Heart left ventricle (tissue), 13 donors: ENCODE measurements around the gene KRTDAP.
"Not testable (repeated sequence)": the region's sequence is repeated elsewhere in the genome, so short reads cannot be mapped to it uniquely, and the experiment has no call there.

Experiments used
- POLR2A ChIP-seq, 2 donors: fragments of 450-650 bp; IDR thresholded peaks; one replicate each; pipeline ENCODE4 v1.6.1; 2017; ENCODE audit warnings: antibody characterized with exemption in 2 of 2, mild to moderate bottlenecking in 2 of 2, moderate library complexity in 2 of 2
- TF ChIP-seq, protein P1 (sequence below), 12 donors: fragments of 200-600 bp; sonication (generic) in 4 of 12; IDR thresholded peaks; one replicate each; pipeline versions ENCODE4 v1.5.0 to v1.8.0; 2018 to 2022; ENCODE audit warnings: antibody characterized with exemption in 12 of 12, mild to moderate bottlenecking in 5 of 12
- donor health status: ischemic (EF 13 %, LVEDD 7.1; RV severe dilation, severe dysfunction).
- donor health status: DM: no; HTN: yes; CAD: no.
- donor health status: DM: no; HTN: no; CAD: no.
- donor health status: ischemic (EF 25% LVEDD 6.9; RV normal size, moderate dysfunction).
- donor health status: ischemic (EF 25% LVEDD 5.7; RV mildly dilated, moderate dysfunction).
- donor health status: ischemic (EF 35%, LVEDD 5.7; RV mildly dilated, moderate dysfunction).
- donor health status: nonischemic (EF 11% LVEDD 7.7; RV severe dilation, severe dysfunction).
- donor health status: DM: yes; HTN: yes; CAD: no.
- donor health status: PGD.
- donor health status: ischemic (EF 29% LVEDD 5.4; RV normal size, mild dysfunction).
- donor health status: nonischemic (EF 23%, LVEDD 6.1; RV moderate dilation, normal function).

DNA sequence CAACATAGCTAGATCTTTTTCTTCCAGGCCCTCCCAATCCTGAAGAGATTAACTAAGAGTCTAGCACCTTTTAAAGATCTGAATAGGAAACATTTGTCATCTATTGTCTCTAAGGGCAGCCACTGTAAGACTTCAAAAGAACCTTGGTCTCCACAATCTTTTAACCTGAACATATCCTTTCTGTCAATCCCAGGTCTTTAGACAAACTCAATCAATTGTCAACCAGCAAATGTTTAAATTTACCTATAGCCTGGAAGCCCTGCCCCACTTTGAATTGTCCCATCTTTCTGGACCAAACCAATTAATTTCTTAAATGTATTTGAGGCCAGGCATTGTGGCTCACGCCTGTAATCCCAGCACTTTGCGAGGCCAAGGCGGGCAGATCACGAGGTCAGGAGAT is 19.2 kb downstream of the KRTDAP start:
- not testable (repeated sequence) for TF ChIP-seq POLR2A (IDR thresholded peaks at IDR 0.05)
- TF ChIP-seq, protein P1, sequence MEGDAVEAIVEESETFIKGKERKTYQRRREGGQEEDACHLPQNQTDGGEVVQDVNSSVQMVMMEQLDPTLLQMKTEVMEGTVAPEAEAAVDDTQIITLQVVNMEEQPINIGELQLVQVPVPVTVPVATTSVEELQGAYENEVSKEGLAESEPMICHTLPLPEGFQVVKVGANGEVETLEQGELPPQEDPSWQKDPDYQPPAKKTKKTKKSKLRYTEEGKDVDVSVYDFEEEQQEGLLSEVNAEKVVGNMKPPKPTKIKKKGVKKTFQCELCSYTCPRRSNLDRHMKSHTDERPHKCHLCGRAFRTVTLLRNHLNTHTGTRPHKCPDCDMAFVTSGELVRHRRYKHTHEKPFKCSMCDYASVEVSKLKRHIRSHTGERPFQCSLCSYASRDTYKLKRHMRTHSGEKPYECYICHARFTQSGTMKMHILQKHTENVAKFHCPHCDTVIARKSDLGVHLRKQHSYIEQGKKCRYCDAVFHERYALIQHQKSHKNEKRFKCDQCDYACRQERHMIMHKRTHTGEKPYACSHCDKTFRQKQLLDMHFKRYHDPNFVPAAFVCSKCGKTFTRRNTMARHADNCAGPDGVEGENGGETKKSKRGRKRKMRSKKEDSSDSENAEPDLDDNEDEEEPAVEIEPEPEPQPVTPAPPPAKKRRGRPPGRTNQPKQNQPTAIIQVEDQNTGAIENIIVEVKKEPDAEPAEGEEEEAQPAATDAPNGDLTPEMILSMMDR (IDR thresholded peaks at IDR 0.05), result not testable (repeated sequence)
